GM12892 (cell line): ENCODE measurements around the gene CELA3A.
"Not testable (repeated sequence)": the region's sequence is repeated elsewhere in the genome, so short reads cannot be mapped to it uniquely, and the experiment has no call there.

ENCODE experiments used
- DNase-seq: peaks from one replicate; pipeline ENCODE4 v3.0.0; 2011; ENCODE audit not compliant: insufficient read length
- FAIRE-seq: peaks from 2 replicates; lab custom pipeline; 2011; peaks lifted over from hg19 to GRCh38; lab: Jason Lieb, UNC
- POLR2A ChIP-seq: IDR thresholded peaks from 2 replicates; pipeline ENCODE4 v1.6.1; 2011; ENCODE audit warnings: low read depth, low read length, control low read depth
- POLR2AphosphoS5 ChIP-seq: IDR thresholded peaks from 2 replicates; pipeline ENCODE4 v1.6.1; 2011; ENCODE audit warnings: low read depth, low read length, control low read depth
- TAF1 ChIP-seq: IDR thresholded peaks from 2 replicates; pipeline ENCODE4 v1.6.1; 2011; ENCODE audit warnings: low read depth, mild to moderate bottlenecking, control low read depth, low read length, borderline replicate concordance

Gene CELA3A

DNA sequence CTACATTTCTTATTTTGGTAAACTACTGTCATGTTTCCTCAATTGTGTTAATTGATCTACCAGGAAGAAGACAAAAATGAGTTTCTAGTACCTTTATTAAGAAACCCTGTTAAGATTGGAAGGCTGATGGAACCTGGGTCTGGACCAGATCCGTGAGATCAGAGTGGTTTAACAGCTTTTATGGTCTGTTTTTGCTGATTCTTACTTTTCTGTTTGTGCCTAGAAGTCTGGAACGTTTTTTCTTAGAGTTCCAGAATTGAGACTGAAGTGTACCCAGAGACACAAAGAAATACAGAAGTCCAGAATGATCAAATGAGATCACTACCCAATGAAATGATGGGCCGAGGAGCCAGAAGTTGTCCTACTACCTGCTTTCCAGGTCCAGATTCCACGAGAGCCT, 28.6 kb downstream of the CELA3A start:
- no peak for DNase-seq

GRCh38 chr1:22030473-22030872, 29.0 kb downstream of the CELA3A start:
- FAIRE-seq (no peak), DNase-seq (no peak)
- TF ChIP-seq TAF1 (no peak), POLR2AphosphoS5 (no peak), POLR2A (no peak)

More for the DNA sequence above, 28.6 kb downstream of the CELA3A start:
- FAIRE-seq: no peak
- no peak for TF ChIP-seq POLR2AphosphoS5
- no peak for TF ChIP-seq TAF1
- TF ChIP-seq POLR2A: no peak

GRCh38 chr1:22031214-22031962, 29.9 kb downstream of the CELA3A start:
- no peak for DNase-seq
- no peak for TF ChIP-seq POLR2AphosphoS5
- TF ChIP-seq TAF1: no peak
- TF ChIP-seq POLR2A: no peak
- peak; percentile 51 for FAIRE-seq

DNA sequence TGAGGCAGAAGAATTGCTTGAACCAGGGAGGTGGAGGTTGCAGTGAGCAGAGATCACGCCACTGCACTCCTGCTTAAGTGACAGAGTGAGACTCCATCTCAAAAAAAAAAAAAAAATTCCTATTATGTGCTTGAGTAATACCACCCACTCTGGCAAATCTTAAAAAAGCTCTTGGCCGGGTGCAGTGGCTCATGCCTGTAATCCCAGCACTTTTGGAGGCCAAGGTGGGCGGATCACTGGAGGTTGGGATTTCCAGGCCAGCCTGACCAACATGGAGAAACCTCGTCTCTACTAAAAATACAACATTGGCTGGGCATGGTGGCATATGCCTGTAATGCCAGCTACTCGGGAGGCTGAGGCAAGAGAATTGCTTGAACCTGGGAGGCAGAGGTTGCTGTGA, 33.4 kb downstream of the CELA3A start:
- DNase-seq, FAIRE-seq: not testable (repeated sequence)

- FAIRE-seq: no peak
- no peak for TF ChIP-seq TAF1
- TF ChIP-seq POLR2AphosphoS5: no peak
- no peak for TF ChIP-seq POLR2A
- no peak for DNase-seq
Measured at GRCh38 chr1:22037520-22037919, 36.1 kb downstream of the CELA3A start.

DNA sequence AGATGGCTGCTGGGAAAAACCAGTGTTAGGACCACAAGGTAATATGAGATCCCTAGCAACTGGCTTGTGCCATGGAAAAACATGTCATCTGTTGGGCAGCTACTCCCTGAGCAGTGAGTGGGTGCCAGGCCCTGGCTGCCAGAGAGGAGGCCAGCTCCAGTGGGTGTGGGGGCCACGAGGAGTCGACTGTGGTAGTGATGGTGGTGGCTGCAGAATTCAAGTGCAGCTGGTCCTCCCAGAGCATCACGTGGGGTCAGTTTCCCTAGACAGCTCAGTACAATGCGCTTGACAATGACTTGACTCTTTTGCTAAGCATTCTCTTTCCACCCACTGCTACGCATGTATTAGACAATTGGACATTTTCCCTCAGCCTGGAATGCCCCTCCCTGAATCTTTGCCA, 36.6 kb downstream of the CELA3A start:
- TF ChIP-seq TAF1: no peak
- no peak for TF ChIP-seq POLR2A
- no peak for FAIRE-seq

DNA sequence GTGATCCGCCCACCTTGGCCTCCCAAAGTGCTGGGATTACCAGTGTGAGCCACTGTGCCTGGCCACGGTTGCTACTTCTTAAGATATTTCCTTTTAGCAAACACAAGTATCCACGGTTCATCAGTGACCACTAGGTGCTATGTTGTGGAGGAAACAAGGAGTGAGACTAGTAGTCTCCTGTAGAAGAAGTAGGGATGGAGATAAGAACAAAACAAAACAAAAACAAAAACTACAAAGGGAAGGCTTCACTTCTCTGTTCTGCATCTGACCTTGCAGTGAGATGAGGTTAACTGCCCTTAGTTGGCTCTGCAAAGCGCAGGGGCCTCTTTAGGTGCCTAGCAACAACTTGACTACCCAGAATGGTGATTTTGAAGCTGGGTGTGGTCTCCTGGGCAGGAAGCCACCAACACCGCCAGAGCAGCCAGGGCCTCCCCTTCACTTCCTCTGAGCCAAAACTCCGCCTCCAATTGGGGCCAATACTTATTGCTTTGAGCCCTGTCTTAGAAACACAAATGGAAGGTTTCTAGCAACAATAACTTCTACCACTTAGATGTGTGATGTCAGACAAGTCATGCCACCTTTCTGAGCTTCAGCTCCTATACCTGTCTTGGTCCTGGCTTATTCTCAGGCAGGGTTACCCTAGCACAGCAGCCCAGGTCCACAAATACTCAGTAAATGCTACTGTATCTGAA, 38.3 kb downstream of the CELA3A start:
- TF ChIP-seq POLR2A (peak; percentile 63; the same call in 1 of the 2 replicates), POLR2AphosphoS5 (peak; percentile 62; the same call in 1 of the 2 replicates), TAF1 (no peak)
- FAIRE-seq: peak; percentile 95
- DNase-seq: peak; percentile 74

More for the DNA sequence above, 36.6 kb downstream of the CELA3A start:
- no peak for DNase-seq

DNA sequence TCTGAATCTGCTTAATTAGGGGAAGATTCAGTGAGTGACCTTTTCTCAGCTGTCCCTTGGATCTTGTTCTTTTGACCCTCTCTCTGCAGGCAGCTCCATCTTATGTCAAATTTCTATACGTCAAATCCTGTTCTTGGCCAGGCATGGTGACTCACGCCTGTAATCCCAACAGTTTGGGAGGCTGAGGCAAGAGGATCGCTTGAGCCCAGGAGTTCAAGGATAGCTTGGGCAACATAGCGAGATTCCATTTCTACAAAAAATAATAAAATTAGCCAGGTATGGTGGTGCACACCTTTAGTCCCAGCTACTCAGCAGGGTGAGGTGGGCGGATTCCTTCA, 38.8 kb downstream of the CELA3A start:
- FAIRE-seq (no peak), DNase-seq (no peak)
- no peak for TF ChIP-seq POLR2A
- TF ChIP-seq POLR2AphosphoS5: no peak
- TF ChIP-seq TAF1: no peak

- TF ChIP-seq POLR2A (no peak), TAF1 (no peak), POLR2AphosphoS5 (no peak)
- no peak for DNase-seq
- FAIRE-seq: no peak
Measured at GRCh38 chr1:22041505-22041904, 40.0 kb downstream of the CELA3A start.

DNA sequence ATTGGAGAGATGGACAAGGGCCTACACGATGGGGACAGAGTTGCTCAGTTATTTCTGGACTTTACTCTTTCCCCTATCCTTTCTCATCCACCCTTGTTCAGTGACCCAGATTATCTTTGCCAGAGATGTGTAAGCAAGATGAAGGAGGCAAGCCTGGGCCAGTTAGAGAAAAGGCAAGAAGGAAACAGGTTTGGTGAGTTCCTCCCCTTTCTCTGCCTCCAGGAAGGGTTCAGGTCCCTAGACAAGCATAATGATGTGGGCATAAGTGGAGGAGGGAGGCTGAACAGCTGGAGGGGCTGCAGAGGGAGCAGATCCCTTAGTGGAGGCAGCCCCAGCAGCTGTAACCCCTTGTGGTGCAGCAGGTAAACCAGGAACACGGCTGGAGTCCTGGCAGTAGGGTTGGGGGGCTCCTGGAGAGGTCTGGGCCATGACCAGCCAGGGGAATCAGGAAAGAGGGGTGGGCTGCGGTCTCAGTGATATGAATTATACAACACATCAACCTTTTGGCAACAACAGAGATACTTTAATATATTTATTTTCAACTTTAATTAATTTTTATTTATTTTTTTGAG, 41.8 kb downstream of the CELA3A start:
- TF ChIP-seq TAF1 (no peak), POLR2A (no peak), POLR2AphosphoS5 (no peak)
- DNase-seq: no peak
- no peak for FAIRE-seq

DNA sequence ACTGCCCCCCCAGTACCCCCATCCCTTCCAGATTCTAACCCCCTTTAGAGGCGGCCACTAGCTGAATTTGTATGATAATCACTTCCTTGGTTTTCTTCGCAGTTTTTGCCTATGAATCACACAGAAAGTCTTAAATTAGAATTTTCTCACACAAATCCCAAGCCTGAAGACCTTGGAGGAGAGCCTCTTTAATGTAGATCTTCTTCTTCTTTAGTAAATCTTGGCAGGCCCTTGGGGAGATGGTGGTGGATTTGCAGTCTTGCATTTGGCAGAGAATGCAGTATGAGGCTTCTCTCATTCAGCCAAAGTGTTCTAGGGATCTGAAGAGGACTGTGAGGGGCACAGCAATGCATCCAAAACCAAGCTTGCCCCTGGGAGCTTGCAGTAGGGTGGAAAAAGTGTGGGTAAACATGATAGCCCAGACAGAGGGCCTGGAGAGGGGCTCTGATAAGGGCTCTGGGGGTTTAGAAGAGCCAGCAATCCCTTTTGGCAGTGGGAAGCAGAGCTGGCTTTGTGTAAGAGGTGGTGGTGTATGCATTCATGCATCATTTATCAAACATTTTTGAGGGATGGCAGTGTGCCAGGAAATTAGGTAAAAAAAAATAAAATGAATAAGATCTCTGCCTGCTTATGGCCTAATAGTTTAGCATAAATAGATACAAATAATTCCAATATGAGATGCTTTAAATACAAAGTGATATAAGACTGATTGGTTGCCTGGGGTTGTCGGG, 43.4 kb downstream of the CELA3A start:
- no peak for FAIRE-seq
- TF ChIP-seq POLR2A: no peak
- no peak for TF ChIP-seq POLR2AphosphoS5
- no peak for TF ChIP-seq TAF1
- no peak for DNase-seq
